ENCODE data around the gene C19orf18.
A peak's percentile ranks its signal among the peaks of the same experiment; 100 is the strongest.

Gene C19orf18

GRCh38 chr19:57947088-57947418 lies 27.3 kb downstream of the C19orf18 start:
- no peak for FAIRE-seq

GRCh38 chr19:57946316-57946715 lies 28.0 kb downstream of the C19orf18 start:
- FAIRE-seq, result no peak

- FAIRE-seq, result no peak
These were observed 32.7 kb downstream of the C19orf18 start for GRCh38 chr19:57941593-57941992.

GRCh38 chr19:57935731-57936130 lies 38.6 kb downstream of the C19orf18 start:
- FAIRE-seq, result no peak

- FAIRE-seq, result peak; percentile 73
These were observed 39.3 kb downstream of the C19orf18 start, which contains the start of gene ZNF418 for GRCh38 chr19:57934820-57935665. ZNF418 (minus strand) TSS chr19:57935402; CDS start chr19:57933822, 1,580 bp downstream.

- FAIRE-seq, result no peak
These were observed 46.7 kb downstream of the C19orf18 start for GRCh38 chr19:57927587-57927986.

DNA sequence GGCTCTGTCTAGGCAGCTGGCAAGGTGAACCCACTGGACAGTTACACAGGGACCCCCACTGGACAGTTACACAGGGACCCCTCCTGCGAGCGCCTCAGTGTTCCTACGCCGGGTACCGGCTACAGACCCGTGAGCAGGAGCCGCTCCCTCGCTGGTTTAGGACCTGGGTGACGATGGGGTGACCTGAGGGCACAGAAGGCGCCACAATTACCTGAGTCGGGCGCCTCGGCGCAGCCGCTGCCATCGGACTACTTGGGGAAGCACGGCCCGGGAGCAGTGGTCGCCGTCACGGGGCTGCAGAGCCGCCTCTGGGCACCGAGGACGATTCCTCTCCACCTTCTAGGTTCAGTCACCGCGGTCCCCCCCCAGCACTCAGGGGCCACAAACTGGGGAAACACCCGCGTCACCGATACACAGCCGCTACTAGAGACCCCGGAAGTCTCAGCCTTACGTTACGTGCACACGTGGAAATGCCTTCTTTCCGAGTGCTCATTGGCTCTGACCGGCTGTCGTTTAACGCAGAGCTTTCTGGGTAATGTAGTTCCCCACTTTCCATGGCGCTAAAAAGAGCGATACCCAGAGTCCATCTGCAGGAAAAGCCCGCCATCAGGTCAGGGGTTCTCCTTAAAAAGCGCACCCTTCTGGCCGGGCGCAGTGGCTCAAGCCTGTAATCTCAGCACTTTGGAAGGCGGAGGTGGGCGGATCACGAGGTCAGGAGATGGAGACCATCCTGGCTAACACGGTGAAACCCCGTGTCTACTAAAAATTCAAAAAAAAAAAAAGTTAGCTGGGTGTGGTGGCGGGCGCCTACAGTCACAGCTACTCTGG lies 58.0 kb downstream of the C19orf18 start, which contains the start of gene ZNF417:
TSS of gene ZNF417 (minus strand) at position 425 of the 828 bp plus-strand sequence. CDS start at position 244, 181 bp downstream.
- FAIRE-seq, result peak; percentile 86

- no peak for FAIRE-seq
These were observed 59.8 kb downstream of the C19orf18 start for GRCh38 chr19:57914531-57914930.

Measured in TTC549 (cell line).